SH-SY5Y (cell line): ENCODE measurements around the gene THADA.

Experiments used
- GATA2 ChIP-seq: IDR thresholded peaks from 2 replicates; pipeline ENCODE4 v1.6.1; 2011; ENCODE audit warnings: mild to moderate bottlenecking, low read depth, low read length
- GATA3 ChIP-seq: IDR thresholded peaks from 2 replicates; pipeline ENCODE4 v1.6.1; 2011; ENCODE audit warnings: low read depth, mild to moderate bottlenecking, low read length, moderate library complexity

DNA sequence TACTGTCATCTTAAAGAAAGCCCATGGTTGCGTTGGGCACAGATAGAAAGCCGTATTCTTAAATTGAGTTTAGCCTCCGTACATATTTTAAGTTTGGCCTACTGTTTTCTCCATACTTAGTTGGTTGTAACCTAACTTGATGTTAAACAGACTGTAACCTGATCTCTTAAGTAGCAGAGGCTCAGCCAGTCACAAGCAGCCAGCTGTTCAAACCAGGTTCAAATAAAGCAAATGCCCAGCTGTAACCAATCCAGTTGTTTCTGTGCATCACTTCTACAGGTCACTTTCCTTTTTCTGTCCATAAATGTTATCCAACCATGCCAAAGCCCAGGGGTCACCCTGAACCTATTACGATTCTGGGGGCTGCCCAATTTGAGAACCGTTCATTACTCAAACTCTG lies 10.0 kb upstream of the THADA start:
- TF ChIP-seq GATA2, result no peak
- no peak for TF ChIP-seq GATA3
